Stimulated activated naive CD8-positive, alpha-beta T cell treated with anti-CD3 and anti-CD28 coated beads, Interleukin-15, amount 100 ng/mL, for 72 hours (primary cell): ENCODE measurements around the gene KLK8.

Experiments
- ATAC-seq: fragments of 150-1000 bp; cut with Tn5 transposase; 2 replicates; pipeline ENCODE4 v1.10.0; 2021; ENCODE audit warnings: mild to moderate bottlenecking, moderate library complexity
- DNase-seq, 2 donors: peaks; one replicate each; pipeline ENCODE4 v3.0.0; 2021 to 2022
- H3K27ac Mint-ChIP-seq, 2 donors: one replicate each; pipeline ENCODE4 v1.8.0; 2022; ENCODE audit warnings: mild to moderate bottlenecking in 2 of 2, mixed read lengths in 2 of 2, moderate library complexity in 2 of 2
- H3K27me3 Mint-ChIP-seq: one replicate; pipeline ENCODE4 v1.8.0; 2022; ENCODE audit warnings: mixed read lengths
- H3K4me1 Mint-ChIP-seq: one replicate; pipeline ENCODE4 v1.8.0; 2022; ENCODE audit warnings: mild to moderate bottlenecking, mixed read lengths
- H3K4me3 Mint-ChIP-seq, 2 donors: one replicate each; pipeline ENCODE4 v1.8.0; 2022; ENCODE audit warnings: mild to moderate bottlenecking in 2 of 2, mixed read lengths in 2 of 2, moderate library complexity in 1 of 2
- H3K9me3 Mint-ChIP-seq, 2 donors: one replicate each; pipeline ENCODE4 v1.8.0; 2022; ENCODE audit warnings: mixed read lengths in 2 of 2

KLK8 gene, protein sequence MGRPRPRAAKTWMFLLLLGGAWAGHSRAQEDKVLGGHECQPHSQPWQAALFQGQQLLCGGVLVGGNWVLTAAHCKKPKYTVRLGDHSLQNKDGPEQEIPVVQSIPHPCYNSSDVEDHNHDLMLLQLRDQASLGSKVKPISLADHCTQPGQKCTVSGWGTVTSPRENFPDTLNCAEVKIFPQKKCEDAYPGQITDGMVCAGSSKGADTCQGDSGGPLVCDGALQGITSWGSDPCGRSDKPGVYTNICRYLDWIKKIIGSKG

DNA sequence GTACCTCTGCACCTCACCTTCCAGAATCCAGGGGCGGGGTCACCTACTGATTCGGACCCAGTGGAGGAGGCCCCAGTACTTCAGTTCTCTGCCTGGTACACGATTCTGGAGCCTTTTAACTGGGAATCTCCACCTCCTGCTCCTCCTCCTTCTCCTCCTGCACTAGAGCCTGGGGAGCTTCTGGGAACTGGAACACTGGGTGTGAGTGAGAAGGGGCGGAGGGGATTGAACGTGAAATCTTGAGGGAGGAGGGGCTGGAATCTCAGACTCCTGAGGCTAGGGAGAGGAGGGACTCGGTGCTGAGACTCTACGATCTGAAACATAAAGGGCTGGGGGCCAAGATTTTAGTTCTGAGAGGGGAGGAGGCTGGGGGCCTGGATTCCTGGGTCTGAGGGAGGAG is at the start of gene KLK8:
Gene KLK8, minus strand, starts transcription at position 90 of the 400 bp plus-strand sequence. CDS start 437 bp downstream, outside the sequence.
- H3K27ac Mint-ChIP-seq, result no peak within 1 kb of the TSS
- H3K27me3 Mint-ChIP-seq, result peaks cover 75% of the 10 kb centered on the region
- ATAC-seq (no peak), DNase-seq (no peak)
- no peak within 1 kb of the TSS for H3K4me3 Mint-ChIP-seq
- H3K4me1 Mint-ChIP-seq, result no peaks in the 10 kb centered on the region
- no peaks in the 10 kb centered on the region for H3K9me3 Mint-ChIP-seq

DNA sequence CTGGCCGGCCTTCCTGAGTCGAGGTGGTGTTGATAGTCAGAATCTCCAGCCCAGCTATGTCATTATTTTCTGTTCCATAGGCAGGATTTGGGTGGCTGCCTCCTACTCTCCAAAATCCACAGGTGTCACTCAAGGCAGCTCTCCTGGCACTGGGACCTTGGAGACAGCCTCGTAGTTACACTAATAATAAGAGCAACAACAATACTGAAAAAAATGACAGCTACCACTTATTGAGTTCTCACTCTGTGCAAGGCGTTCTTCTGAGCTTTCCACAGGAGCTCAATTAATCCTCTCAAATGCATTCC is 45.6 kb upstream of the KLK8 start:
- no peaks in the 10 kb centered on the region for H3K4me1 Mint-ChIP-seq
- peaks cover 34% of the 10 kb centered on the region for H3K27me3 Mint-ChIP-seq
- H3K27ac Mint-ChIP-seq, result no peak overlapping the region
- no peaks in the 10 kb centered on the region for H3K9me3 Mint-ChIP-seq
- ATAC-seq (no peak), DNase-seq (no peak)
- H3K4me3 Mint-ChIP-seq, result no peak overlapping the region

DNA sequence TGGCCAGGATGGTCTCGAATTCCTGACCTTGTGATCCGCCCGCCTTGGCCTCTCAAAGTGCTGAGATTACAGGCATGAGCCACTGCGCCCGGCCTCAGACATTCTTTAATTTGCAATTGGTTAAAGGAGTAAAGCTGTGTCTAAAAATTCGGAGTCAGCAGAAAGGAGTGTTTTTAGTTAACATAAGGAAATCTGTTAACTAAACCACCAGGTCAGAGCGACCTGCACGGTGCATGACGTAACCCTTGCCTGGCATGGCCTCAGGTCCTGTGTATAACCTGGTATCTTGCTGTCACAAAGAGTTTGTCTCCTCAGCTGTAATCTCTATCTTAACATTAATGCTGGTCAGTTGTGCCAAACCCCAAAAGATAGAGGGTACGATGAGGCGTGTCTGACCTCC is 42.9 kb upstream of the KLK8 start:
- no peak overlapping the region for H3K4me3 Mint-ChIP-seq
- H3K9me3 Mint-ChIP-seq, result no peaks in the 10 kb centered on the region
- H3K27me3 Mint-ChIP-seq, result peaks cover 33% of the 10 kb centered on the region
- no peak for ATAC-seq
- no peaks in the 10 kb centered on the region for H3K4me1 Mint-ChIP-seq
- no peak for DNase-seq
- H3K27ac Mint-ChIP-seq, result no peak overlapping the region

DNA sequence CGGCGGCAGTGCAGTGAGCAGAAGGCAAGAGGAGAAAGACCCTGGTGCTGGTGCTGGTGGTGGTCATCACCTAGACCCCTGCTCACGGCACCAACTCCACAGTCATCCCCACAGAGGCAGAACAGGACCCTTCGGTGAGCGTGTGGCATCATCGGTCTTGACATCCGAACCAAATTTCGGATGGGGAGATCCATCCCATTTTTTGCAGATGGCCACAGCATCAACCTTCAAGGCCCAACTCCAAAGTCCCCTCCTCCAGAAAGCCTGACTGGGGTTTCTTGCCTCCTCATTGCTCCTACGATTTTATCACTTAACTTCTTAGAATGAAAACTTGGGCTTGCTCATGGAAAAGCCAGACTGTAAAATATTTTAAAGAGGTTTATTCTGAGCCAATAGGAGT is 42.1 kb upstream of the KLK8 start:
- Mint-ChIP-seq H3K27me3 (peaks cover 27% of the 10 kb centered on the region), H3K27ac (no peak overlapping the region), H3K9me3 (no peaks in the 10 kb centered on the region), H3K4me1 (no peaks in the 10 kb centered on the region), H3K4me3 (no peak overlapping the region)
- no peak for DNase-seq
- no peak for ATAC-seq

DNA sequence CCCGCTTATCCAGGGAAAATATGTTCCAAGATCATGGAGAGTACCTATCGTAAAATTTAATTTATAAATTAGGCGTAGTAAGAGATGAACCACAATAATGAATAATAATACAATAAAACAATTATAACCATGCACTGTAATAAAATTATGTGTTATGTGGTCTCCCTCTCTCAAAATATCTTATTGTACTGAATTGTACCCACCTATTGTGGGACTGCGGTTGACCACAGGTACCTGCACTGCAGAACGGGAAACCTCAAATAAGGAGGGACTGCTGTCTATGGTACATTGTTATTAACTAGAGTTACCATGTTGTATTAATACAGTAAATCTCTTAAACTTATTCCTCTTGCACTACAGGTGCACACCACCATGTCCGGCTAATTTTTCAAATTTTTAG is 38.7 kb upstream of the KLK8 start:
- DNase-seq (no peak), ATAC-seq (no peak)
- Mint-ChIP-seq H3K4me1 (no peaks in the 10 kb centered on the region), H3K4me3 (no peak overlapping the region), H3K9me3 (no peaks in the 10 kb centered on the region), H3K27ac (no peak overlapping the region), H3K27me3 (peaks cover 7% of the 10 kb centered on the region)

DNA sequence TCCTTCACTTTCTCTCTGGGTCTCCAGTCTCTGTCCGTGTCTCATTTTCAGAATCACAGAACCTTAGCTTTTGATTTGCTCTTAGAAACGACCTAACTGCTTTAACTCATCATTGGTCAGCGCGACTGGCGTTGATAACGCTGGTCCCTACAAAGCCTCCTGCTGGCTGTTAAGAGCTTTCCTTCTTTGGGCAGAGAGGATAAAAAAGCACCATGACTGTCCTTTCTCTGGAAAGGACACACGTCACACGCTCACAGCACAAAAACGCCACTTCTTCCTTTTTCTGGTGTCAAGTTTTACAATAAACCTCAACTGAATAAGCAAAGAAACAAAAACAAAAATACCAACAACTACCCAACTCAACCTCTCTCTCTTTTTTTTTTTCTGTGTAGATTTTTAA is 35.1 kb upstream of the KLK8 start:
- Mint-ChIP-seq H3K4me3 (no peak overlapping the region), H3K9me3 (no peaks in the 10 kb centered on the region), H3K27me3 (peaks cover 26% of the 10 kb centered on the region), H3K4me1 (no peaks in the 10 kb centered on the region), H3K27ac (no peak overlapping the region)
- DNase-seq, result no peak
- no peak for ATAC-seq

DNA sequence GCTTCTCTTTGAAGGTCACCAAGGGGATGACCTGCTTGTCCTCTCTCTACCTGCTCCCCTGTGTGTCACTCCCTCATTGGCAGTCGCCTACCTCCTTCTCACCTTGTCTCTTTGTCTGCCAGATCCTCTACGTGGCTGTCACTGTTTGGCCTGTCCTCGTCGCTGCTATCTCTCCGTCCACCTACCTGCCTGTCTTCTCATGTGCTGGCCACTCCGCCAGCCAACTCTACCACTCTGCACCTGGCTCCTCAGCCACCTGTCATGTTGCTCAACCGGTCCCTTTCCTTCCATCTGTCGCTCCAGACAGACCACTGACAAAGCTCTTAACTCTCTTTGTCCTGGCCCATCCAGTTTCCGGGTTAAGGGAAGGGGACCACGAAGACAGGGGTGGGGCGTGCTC is 33.3 kb upstream of the KLK8 start, which contains the start of gene KLK12:
Gene KLK12, minus strand, starts transcription at position 299 of the 400 bp plus-strand sequence. CDS start 381 bp downstream, outside the sequence.
- no peak within 1 kb of the TSS for H3K27ac Mint-ChIP-seq
- no peaks in the 10 kb centered on the region for H3K9me3 Mint-ChIP-seq
- DNase-seq, result no peak
- H3K4me1 Mint-ChIP-seq, result no peaks in the 10 kb centered on the region
- H3K4me3 Mint-ChIP-seq, result no peak within 1 kb of the TSS
- H3K27me3 Mint-ChIP-seq, result peaks cover 26% of the 10 kb centered on the region
- ATAC-seq, result no peak

DNA sequence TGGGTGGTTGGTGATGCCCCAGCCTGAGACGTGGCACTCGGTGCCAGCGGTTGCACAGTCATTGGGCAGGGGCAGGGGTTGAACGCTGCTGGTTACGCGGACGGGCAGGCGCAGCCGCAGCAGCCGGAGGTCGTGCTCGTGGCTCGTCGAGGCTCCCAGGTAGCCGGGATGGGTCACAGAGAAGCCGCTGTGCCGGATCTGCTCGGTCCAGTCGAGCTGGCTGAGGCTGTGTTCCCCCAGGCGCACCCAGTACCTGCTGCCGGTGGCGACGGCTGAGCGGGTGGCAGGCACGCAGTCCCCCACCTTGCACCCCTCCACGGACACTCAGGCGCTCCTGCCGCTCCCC is 30.4 kb upstream of the KLK8 start:
- H3K4me1 Mint-ChIP-seq, result no peaks in the 10 kb centered on the region
- H3K4me3 Mint-ChIP-seq, result no peak overlapping the region
- H3K9me3 Mint-ChIP-seq, result no peaks in the 10 kb centered on the region
- DNase-seq (no peak), ATAC-seq (no peak)
- H3K27me3 Mint-ChIP-seq, result peaks cover 37% of the 10 kb centered on the region
- no peak overlapping the region for H3K27ac Mint-ChIP-seq

DNA sequence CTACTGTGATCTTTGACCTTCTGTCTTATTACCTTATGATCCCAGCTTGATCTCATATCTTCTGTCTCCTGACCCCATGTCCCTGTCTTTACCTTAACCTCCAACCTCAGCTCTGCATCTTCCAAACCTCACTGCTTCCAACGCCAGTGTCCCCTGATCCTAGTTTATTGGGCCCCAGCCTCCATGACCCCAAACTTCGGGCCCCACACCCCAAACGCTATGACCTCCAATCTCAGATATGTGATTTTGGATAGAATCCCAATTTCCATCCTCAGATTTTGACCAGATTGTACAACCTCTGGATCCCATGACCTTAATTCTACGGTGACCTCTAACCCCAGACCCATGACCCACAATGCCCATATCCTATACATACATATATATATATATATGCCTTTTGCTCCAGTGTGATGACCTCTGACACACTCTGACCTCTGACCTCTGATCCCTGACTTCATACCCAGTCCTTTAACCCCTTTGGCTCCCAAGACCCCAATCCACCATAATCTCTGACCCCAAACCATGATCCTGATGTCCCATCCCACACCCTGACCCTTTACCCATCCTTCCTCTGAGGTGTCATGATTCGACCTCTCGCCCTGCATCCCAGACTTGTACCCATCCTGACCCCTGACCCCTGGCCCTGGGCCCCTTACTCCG is 29.9 kb upstream of the KLK8 start:
- peaks cover 42% of the 10 kb centered on the region for H3K27me3 Mint-ChIP-seq
- ATAC-seq (no peak), DNase-seq (no peak)
- no peaks in the 10 kb centered on the region for H3K4me1 Mint-ChIP-seq
- H3K27ac Mint-ChIP-seq, result no peak overlapping the region
- H3K9me3 Mint-ChIP-seq, result no peaks in the 10 kb centered on the region
- H3K4me3 Mint-ChIP-seq, result no peak overlapping the region

DNA sequence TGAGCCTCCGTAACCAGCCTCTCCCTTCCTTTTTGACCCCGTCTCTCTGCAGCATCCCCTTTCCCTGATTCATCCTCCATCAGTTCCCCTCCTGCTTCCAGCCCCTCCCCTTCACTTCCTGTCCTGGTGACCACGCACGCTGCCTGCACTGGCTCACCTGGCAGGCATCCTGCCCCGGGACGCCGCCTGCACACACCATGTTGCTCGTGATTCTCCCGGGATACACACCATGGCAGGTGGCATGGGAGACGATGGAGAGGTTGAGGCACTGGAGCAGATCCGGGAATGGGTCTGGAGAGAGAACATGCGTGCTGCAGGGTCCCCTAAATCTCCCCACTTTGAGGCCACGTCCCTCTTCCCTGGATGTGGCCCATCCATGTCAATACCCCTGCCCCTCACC is 29.2 kb upstream of the KLK8 start:
- Mint-ChIP-seq H3K4me1 (no peaks in the 10 kb centered on the region), H3K27me3 (peaks cover 47% of the 10 kb centered on the region), H3K9me3 (no peaks in the 10 kb centered on the region), H3K27ac (no peak overlapping the region), H3K4me3 (no peak overlapping the region)
- ATAC-seq (no peak), DNase-seq (no peak)

DNA sequence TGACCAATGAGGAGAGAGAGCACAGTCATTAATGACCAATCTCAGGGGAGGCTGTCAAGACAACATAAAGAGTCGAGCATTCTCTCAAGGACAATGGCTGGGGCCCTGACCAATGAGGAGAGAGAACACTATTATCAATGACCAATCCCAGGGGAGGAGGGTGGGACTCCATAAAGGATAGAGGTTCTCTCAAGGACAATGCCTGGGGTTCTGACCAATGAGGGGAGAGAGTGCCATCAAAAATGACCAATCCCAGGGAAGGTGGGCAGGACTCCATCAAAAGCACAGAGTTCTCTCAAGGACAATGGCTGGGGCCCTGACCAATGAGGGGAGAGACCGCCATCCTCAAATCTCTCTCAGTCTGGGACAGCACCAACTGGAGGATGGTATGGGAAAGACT is 28.3 kb upstream of the KLK8 start:
- no peaks in the 10 kb centered on the region for H3K4me1 Mint-ChIP-seq
- H3K27ac Mint-ChIP-seq, result no peak overlapping the region
- no peaks in the 10 kb centered on the region for H3K9me3 Mint-ChIP-seq
- peaks cover 47% of the 10 kb centered on the region for H3K27me3 Mint-ChIP-seq
- no peak overlapping the region for H3K4me3 Mint-ChIP-seq
- ATAC-seq, result no peak
- DNase-seq, result no peak

DNA sequence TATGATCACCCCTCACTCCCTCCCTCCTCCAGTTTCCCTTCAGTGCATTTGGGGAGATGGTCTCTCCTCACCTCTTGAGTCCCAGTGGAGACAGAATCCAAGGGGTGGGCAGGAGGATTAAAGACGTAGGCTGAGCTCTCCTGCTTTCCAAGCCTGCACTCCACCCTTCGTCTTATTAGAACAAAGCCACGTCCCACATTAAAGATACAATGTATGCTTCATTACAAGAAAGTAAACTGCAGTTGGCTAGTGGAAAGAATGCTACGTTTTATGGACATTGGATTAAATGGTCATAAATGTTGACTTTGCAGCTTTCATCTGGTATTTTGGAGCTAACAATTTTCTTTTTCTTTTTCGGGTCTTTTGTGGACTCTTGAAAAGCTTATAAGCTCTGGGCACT is 26.5 kb upstream of the KLK8 start:
- no peak for DNase-seq
- no peak overlapping the region for H3K27ac Mint-ChIP-seq
- no peak overlapping the region for H3K4me3 Mint-ChIP-seq
- no peaks in the 10 kb centered on the region for H3K4me1 Mint-ChIP-seq
- H3K27me3 Mint-ChIP-seq, result peaks cover 51% of the 10 kb centered on the region
- ATAC-seq, result no peak
- H3K9me3 Mint-ChIP-seq, result no peaks in the 10 kb centered on the region

DNA sequence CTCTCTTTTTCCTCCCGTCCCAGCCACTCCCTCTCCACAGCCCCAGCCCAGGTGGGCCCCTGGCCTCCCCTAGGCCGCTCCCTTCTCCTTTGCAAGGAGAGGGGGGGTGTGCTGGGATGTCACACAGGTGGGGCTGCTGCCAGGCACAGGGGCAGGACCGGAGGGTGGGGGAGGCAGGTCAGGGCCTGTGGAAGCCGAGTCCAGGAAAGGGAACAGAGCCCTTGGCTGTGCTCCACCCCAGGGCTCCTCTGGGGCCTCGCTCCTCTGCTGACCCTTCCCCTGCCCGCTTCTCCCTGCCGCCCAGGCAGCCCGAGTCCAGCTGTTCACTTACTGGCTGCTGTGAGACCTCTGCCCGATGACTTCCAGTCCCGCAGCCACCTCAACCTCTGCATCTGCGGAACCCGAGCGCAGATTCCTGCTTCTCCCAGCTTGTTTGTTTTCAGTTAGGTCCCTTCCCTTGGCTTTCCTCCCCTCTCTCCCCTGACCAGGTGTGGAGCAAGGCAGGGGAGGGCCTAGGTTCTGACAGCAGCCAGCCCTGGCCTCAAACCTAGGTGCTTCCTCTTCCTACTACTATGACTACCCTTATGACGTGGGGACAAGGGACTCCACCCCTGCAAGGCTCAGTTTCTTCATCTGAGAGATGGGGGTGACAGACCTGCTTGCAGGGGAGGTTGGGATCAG is 25.9 kb upstream of the KLK8 start:
- no peaks in the 10 kb centered on the region for H3K4me1 Mint-ChIP-seq
- no peaks in the 10 kb centered on the region for H3K9me3 Mint-ChIP-seq
- H3K4me3 Mint-ChIP-seq, result no peak overlapping the region
- H3K27me3 Mint-ChIP-seq, result peaks cover 57% of the 10 kb centered on the region
- no peak for DNase-seq
- no peak for ATAC-seq
- H3K27ac Mint-ChIP-seq, result no peak overlapping the region

DNA sequence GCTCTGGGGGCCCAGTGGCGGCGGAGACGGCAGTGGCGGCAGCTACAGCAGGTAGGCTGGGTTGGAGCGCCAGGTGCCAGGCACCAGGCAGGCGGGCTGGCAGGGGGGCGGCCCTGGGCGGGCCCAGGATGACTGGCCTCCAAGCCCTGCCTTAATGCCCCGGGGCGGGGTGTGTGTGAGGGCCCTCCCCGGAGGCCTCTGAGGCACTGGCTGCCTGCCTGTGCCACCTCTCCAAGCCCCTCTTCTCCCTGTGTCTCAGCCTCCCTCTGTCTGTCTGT is 25.1 kb upstream of the KLK8 start, which contains the start of gene KLK11:
Gene KLK11, minus strand, starts transcription at position 63 of the 278 bp plus-strand sequence. CDS start 985 bp downstream, outside the sequence.
- Mint-ChIP-seq H3K27ac (no peak within 1 kb of the TSS), H3K9me3 (no peaks in the 10 kb centered on the region), H3K27me3 (peaks cover 59% of the 10 kb centered on the region), H3K4me3 (no peak within 1 kb of the TSS), H3K4me1 (no peaks in the 10 kb centered on the region)
- no peak for ATAC-seq
- no peak for DNase-seq

DNA sequence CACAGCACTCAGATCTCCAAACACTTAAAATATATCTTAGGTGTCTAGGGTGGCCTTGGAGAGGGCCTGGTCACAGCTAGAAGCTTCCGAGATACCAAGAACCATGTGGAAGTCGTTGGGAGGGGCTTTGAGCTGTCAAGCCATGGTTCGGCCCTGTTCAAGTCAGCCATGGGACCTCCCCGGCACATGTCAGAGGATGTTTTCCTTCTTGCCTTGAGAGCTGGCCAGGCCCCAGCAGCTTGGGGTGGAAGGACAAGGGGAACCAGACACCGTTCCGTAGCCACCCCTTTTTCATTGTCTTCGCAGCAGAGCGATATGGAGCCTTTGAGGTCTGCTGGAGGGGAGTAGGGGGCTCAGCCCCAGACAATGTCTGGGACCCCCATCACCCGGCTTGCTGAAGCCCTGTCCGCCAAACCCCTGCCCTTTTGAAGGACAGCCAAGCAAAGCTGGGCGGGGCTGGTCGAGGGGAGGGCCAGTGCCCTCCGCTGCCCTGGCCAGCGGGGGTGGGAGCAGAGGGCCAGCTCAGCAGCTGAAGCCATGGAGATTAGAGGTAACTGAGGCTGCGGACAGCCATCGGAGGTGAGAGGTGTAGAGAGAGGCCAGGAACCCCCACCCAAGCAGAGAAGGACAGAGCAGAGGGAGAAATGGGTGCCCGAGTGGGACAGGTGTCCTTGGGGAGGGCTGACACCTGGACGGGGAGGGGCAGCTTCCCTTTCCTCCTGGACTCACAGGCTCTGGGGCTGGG is 24.6 kb upstream of the KLK8 start:
- Mint-ChIP-seq H3K27me3 (peaks cover 62% of the 10 kb centered on the region), H3K4me3 (no peak overlapping the region)

DNA sequence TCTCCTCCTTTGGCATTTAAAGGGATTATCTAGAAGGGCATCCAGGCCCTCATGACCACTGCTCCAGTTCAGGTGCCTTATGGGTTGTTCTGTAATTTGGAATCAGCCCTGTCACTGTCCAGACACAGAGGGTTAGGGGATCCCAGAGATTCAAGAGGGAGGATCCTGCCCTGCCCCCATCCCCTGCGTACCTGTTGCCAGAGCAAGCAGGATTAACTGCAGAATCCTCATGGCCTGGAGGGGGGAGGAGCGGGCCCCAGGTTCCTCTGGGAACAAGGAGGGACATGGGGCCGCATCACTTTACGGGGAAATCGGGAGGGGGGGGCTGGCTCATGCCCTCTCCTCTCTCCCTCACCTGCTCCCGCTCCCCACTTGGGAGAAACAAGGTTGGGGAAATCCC is 24.0 kb upstream of the KLK8 start:
- Mint-ChIP-seq H3K4me1 (peaks cover under 1% of the 10 kb centered on the region), H3K9me3 (no peaks in the 10 kb centered on the region), H3K27ac (no peak overlapping the region), H3K4me3 (no peak overlapping the region), H3K27me3 (peaks cover 68% of the 10 kb centered on the region)
- no peak for DNase-seq
- no peak for ATAC-seq

More for the DNA sequence above, 24.6 kb upstream of the KLK8 start:
- no peaks in the 10 kb centered on the region for H3K4me1 Mint-ChIP-seq
- ATAC-seq, result no peak
- H3K9me3 Mint-ChIP-seq, result no peaks in the 10 kb centered on the region
- DNase-seq, result no peak
- H3K27ac Mint-ChIP-seq, result no peak overlapping the region
